Activated T-cell treated with anti-CD3 and anti-CD28 coated beads, Interleukin-2, amount 50 U/mL, for 4 hours (primary cell): ENCODE measurements around the gene GIT2. TPM values are rescaled to one million over a fixed set of nuclear protein-coding genes. Genes with fewer than 3 reads are reported as not detected.
"Not testable (repeated sequence)": the region's sequence is repeated elsewhere in the genome, so short reads cannot be mapped to it uniquely, and the experiment has no call there.

Experiments
- ATAC-seq, 2 donors: fragments of 200-7000 bp; cut with Tn5 transposase; one replicate each; pipeline ENCODE4 v1.10.0; 2021
- DNase-seq: peaks from one replicate; pipeline ENCODE4 v3.0.0-alpha.2; 2020
- H3K27me3 Mint-ChIP-seq: one replicate; pipeline ENCODE4 v1.8.0; 2021; ENCODE audit warnings: low read depth, mixed read lengths
- H3K36me3 Mint-ChIP-seq: one replicate; pipeline ENCODE4 v1.8.0; 2022; ENCODE audit warnings: mixed read lengths; ENCODE audit not compliant: insufficient read depth
- H3K4me1 Mint-ChIP-seq: one replicate; pipeline ENCODE4 v1.8.0; 2021; ENCODE audit warnings: low read depth, mixed read lengths
- H3K4me3 Mint-ChIP-seq: one replicate; pipeline ENCODE4 v1.8.0; 2021; ENCODE audit warnings: mild to moderate bottlenecking, moderate library complexity, mixed read lengths
- H3K9me3 Mint-ChIP-seq: one replicate; pipeline ENCODE4 v1.8.0; 2021; ENCODE audit warnings: mixed read lengths
- total RNA-seq, 3 donors: library from RNA; stranded (reverse); gene quantifications; one replicate each; pipeline ENCODE4 v1.2.1, GENCODE V29; 2021

GIT2 gene
- total RNA-seq, 3 donors from 2014 or later: 43.0 to 51.8 (median 49.0) TPM

DNA sequence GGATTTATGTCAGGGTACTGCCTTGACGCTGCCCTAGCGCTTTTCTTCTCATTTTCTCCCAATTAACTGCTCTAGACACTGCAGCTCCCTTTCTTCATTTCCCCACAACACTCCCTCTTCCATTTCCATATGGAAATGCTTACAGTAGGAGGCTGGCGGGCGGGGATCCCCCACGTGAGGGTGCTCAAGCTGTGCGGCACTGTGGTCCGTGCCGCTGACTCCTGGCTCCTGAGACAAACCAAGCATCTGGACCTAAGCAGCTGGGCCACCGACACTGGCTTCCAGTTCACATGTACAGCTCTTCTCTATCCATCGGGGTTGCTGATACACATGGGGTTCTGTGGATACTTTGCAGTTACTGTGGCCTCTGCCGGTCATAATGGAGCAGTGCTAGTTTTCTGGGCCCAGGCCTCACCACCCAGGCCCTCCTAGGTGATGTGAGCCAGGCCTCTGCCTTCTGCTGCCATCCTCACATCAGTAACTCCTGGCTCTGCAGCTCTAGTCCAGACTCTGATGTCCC, 75.8 kb downstream of the GIT2 start:
- H3K4me3 Mint-ChIP-seq: no peak overlapping the region
- no peaks in the 10 kb centered on the region for H3K9me3 Mint-ChIP-seq
- H3K27me3 Mint-ChIP-seq: no peaks in the 10 kb centered on the region
- peaks cover 37% of the 10 kb centered on the region for H3K36me3 Mint-ChIP-seq
- ATAC-seq: no peak
- no peaks in the 10 kb centered on the region for H3K4me1 Mint-ChIP-seq
- no peak for DNase-seq

GRCh38 chr12:109919456-109919855, 76.7 kb downstream of the GIT2 start:
- Mint-ChIP-seq H3K4me1 (no peaks in the 10 kb centered on the region), H3K27me3 (no peaks in the 10 kb centered on the region), H3K4me3 (no peak overlapping the region), H3K36me3 (peaks cover 44% of the 10 kb centered on the region), H3K9me3 (no peaks in the 10 kb centered on the region)
- ATAC-seq (no peak), DNase-seq (no peak)

DNA sequence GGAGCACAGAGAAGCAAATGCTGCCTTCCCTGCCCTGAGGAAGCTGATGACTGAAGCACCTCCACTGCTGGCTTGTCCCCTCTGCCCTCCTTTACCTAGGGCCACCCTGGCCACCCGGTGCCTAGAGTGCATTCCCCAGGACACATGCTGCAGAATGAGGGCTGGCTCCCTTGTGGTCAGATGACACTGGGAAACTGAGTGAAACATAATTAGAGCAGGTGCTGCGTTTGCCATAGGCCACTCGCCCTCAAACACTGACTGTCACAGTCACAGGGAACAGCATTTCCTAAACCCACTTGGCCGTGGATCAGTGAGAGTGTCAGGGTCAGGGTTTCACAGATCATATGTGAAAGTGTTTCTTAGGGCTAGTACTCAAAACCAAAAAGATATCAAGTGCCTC, 80.1 kb downstream of the GIT2 start:
- DNase-seq (no peak), ATAC-seq (no peak)
- Mint-ChIP-seq H3K4me1 (no peaks in the 10 kb centered on the region), H3K27me3 (no peaks in the 10 kb centered on the region), H3K4me3 (no peak overlapping the region), H3K36me3 (peaks cover 54% of the 10 kb centered on the region), H3K9me3 (no peaks in the 10 kb centered on the region)

GRCh38 chr12:109915171-109916040, 80.8 kb downstream of the GIT2 start:
- Mint-ChIP-seq H3K27me3 (no peaks in the 10 kb centered on the region), H3K4me3 (no peak overlapping the region), H3K36me3 (peaks cover 52% of the 10 kb centered on the region), H3K4me1 (no peaks in the 10 kb centered on the region), H3K9me3 (no peaks in the 10 kb centered on the region)
- ATAC-seq: no peak
- DNase-seq: no peak

DNA sequence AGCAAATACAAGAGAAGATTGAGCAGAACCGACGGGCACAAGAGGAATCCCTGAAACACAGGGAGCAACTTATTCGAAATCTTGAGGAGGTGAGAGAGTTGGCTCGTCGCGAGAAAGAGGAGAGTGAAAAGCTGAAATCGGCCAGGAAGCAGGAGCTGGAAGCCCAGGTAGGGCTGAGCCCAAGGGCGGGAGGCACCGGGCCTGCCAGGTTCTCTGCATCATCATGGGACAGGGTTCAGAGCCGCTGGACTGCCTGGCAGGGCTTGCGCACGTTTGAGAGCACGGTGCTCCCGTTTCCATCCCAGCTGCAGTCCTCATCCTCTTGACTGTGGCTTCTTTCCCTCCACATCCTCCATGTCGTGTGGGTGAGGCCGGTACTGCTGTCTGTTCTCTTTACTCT, 81.7 kb downstream of the GIT2 start:
- DNase-seq: no peak
- Mint-ChIP-seq H3K27me3 (no peaks in the 10 kb centered on the region), H3K36me3 (peaks cover 48% of the 10 kb centered on the region), H3K4me3 (no peak overlapping the region), H3K4me1 (no peaks in the 10 kb centered on the region), H3K9me3 (no peaks in the 10 kb centered on the region)
- no peak for ATAC-seq

GRCh38 chr12:109912855-109913321, 83.3 kb downstream of the GIT2 start:
- Mint-ChIP-seq H3K4me3 (no peak overlapping the region), H3K9me3 (no peaks in the 10 kb centered on the region), H3K36me3 (peaks cover 51% of the 10 kb centered on the region), H3K27me3 (no peaks in the 10 kb centered on the region), H3K4me1 (no peaks in the 10 kb centered on the region)
- DNase-seq (no peak), ATAC-seq (no peak)

GRCh38 chr12:109910969-109911348, 85.2 kb downstream of the GIT2 start:
- H3K36me3 Mint-ChIP-seq: peaks cover 59% of the 10 kb centered on the region
- H3K4me1 Mint-ChIP-seq: no peaks in the 10 kb centered on the region
- no peak for DNase-seq
- no peaks in the 10 kb centered on the region for H3K27me3 Mint-ChIP-seq
- H3K9me3 Mint-ChIP-seq: no peaks in the 10 kb centered on the region
- ATAC-seq: peak; percentile 48 to 58
- no peak overlapping the region for H3K4me3 Mint-ChIP-seq

GRCh38 chr12:109910254-109910968, 85.8 kb downstream of the GIT2 start:
- Mint-ChIP-seq H3K36me3 (peaks cover 59% of the 10 kb centered on the region), H3K27me3 (no peaks in the 10 kb centered on the region), H3K4me1 (no peaks in the 10 kb centered on the region), H3K4me3 (no peak overlapping the region), H3K9me3 (no peaks in the 10 kb centered on the region)
- no peak for DNase-seq
- no peak for ATAC-seq

- ATAC-seq: no peak
- H3K27me3 Mint-ChIP-seq: no peaks in the 10 kb centered on the region
- no peaks in the 10 kb centered on the region for H3K9me3 Mint-ChIP-seq
- H3K36me3 Mint-ChIP-seq: peaks cover 50% of the 10 kb centered on the region
- H3K4me1 Mint-ChIP-seq: peaks cover 15% of the 10 kb centered on the region
- DNase-seq: no peak
- H3K4me3 Mint-ChIP-seq: no peak overlapping the region
Observed at GRCh38 chr12:109905301-109905700, 90.9 kb downstream of the GIT2 start.

DNA sequence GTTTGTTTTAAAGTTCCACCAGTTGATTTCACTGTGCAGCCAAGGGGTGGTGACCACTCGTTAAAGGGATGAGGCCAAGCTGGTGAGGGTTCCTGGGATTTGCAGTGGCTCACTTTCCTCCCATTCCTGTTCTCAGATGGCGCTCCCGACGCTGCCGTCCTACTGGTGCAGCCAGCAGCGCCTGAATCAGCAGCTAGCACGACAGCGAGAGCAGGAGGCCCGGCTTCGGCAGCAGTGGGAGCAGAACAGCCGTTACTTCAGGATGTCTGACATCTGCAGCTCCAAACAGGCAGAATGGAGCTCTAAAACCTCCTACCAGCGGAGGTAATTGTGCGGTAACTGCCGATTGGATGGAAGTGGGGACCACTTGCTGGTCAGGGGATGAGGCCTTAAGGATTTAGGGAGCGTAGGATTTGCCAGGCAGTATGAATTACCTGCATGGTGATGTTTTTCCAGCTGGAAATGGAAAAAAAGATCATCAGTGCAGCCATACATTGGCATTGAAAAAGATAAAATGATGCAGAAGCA, 93.2 kb downstream of the GIT2 start:
- DNase-seq: no peak
- Mint-ChIP-seq H3K4me3 (no peak overlapping the region), H3K27me3 (no peaks in the 10 kb centered on the region), H3K36me3 (peaks cover 40% of the 10 kb centered on the region), H3K9me3 (no peaks in the 10 kb centered on the region), H3K4me1 (peaks cover 19% of the 10 kb centered on the region)
- ATAC-seq: no peak

DNA sequence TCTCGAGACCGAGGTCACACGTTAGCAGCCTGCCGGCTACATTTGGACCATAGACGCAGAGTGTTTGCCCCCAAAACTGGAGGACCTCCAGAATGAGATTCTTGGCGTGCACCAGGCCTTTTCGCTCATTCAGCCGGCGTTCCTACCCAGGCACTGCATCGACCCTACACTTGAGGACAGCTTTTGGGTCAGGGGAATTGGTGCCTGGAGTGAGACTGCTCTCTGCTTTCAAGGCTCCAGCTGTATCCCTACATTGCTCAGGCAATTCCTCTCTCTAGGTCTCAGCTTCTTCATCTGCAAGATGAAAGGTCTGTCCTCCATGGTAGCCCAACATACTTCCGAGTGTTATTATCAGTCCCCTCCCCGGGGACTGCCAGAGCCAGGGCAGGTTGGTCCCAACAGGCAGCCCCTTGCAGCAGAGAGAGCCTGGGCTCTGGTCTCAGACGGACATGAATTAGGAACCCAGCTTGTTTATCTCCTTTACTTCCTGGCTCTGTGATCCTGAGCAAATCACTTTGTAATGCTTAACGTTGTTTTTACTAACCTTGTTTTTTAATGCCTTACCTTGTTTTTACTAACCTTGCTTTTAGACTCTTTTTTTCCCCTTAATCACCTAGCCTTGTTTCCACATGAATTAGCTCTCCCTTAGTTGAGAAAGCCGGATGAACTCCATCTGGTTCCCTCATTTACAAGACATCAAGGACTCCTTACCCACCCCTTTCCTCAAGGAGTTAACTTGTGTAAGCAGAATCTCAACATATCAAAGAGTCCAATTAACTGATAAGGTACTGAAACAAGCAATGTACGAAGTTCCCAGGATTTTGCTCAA, 95.2 kb downstream of the GIT2 start:
- peak overlapping the region; percentile 95 for H3K4me3 Mint-ChIP-seq
- H3K4me1 Mint-ChIP-seq: peaks cover 19% of the 10 kb centered on the region
- DNase-seq (no peak), ATAC-seq (peak; percentile 6 to 16)
- no peaks in the 10 kb centered on the region for H3K27me3 Mint-ChIP-seq
- peaks cover 21% of the 10 kb centered on the region for H3K36me3 Mint-ChIP-seq
- H3K9me3 Mint-ChIP-seq: no peaks in the 10 kb centered on the region

DNA sequence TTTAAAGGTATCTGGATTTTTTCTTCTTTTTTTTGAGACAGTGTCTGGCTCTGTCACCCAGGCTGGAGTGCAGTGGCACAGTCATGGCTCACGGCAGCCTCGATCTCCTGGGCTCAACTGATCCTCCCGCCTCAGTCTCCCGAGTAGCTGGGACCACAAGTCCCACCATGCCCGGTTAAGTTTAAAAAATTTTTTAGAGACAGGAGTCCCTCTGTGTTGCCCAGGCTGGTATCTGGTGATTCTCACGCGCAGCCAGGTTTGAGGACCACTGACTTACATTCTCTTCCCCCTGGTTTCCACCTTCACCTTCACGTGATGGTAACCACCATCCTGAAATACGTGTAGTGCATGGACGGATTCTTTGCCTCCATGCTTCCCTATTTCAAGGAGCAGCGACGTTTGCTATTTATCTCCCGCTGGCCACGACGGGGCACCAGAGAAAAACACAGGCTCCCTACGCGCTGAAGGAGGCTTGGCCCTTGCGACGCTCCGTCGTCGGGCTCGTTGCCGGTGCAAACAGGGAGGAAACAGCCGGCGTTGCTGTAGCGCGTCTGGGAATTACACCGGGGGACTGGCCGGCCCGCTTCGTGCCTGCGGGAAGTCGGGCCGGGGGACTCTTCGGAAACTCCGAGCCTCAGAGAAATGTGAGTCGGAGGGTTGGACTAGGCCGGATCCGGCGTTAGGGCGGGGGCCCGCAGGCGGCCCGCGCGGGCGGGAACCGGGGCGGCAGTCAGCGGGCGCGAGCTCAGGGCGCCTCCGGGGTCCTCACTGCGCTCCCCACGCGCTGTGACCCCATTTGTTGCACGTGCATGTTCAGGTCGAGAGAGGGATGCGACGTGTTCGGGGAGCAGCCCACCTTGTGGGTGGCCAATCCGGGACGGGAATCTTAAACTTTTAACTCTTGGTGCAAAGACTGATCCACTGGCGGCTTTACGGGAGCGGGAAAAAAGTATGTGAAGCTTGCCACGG, 96.1 kb downstream of the GIT2 start, which contains the start of gene TCHP:
TSS of gene TCHP (plus strand) at position 492 of the 969 bp plus-strand sequence. CDS start 2,753 bp downstream, outside the sequence.
- ATAC-seq (peak; percentile 88 to 89), DNase-seq (peak; percentile 67)
- Mint-ChIP-seq H3K4me1 (peaks cover 19% of the 10 kb centered on the region), H3K9me3 (no peaks in the 10 kb centered on the region), H3K27me3 (no peaks in the 10 kb centered on the region), H3K36me3 (peaks cover 15% of the 10 kb centered on the region), H3K4me3 (peak within 1 kb of the TSS; percentile 95)

- not testable (repeated sequence) for ATAC-seq, H3K27me3 Mint-ChIP-seq, H3K36me3 Mint-ChIP-seq, H3K9me3 Mint-ChIP-seq, DNase-seq
- Mint-ChIP-seq H3K4me3 (peak overlapping the region; percentile 95), H3K4me1 (peaks cover 19% of the 10 kb centered on the region)
Observed at GRCh38 chr12:109899345-109899744, 96.8 kb downstream of the GIT2 start.
